Neural progenitor cell (in vitro differentiated cells): Measurements from ENCODE around the gene ORM1. TPM values are rescaled to one million over a fixed set of nuclear protein-coding genes. Genes with fewer than 3 reads are reported as not detected.

Source experiments
- DNase-seq: peaks from one replicate; pipeline ENCODE4 v3.0.0-alpha.2; 2016; ENCODE audit warnings: low spot score
- H2AFZ ChIP-seq: fragments of 200-600 bp; sonication (generic); replicated peaks from 2 replicates; pipeline ENCODE4 v1.6.1; 2016; ENCODE audit warnings: antibody characterized with exemption
- H3F3A ChIP-seq: fragments of 200-600 bp; sonication (generic); 2 replicates; pipeline ENCODE4 v1.6.1; 2016; ENCODE audit warnings: antibody characterized with exemption, low read depth
- H3K27ac ChIP-seq: fragments of 200-600 bp; sonication (generic); 2 replicates; pipeline ENCODE4 v1.5.1; 2016; ENCODE audit warnings: mild to moderate bottlenecking
- H3K27me3 ChIP-seq: fragments of 200-600 bp; sonication (generic); 2 replicates; pipeline ENCODE4 v1.6.1; 2016; ENCODE audit warnings: mild to moderate bottlenecking, moderate library complexity
- H3K36me3 ChIP-seq: fragments of 200-600 bp; sonication (generic); 2 replicates; pipeline ENCODE4 v1.5.1; 2016
- H3K4me1 ChIP-seq: fragments of 200-600 bp; sonication (generic); 2 replicates; pipeline ENCODE4 v1.6.1; 2016; ENCODE audit warnings: mixed run types
- H3K4me2 ChIP-seq: fragments of 200-600 bp; sonication (generic); 2 replicates; pipeline ENCODE4 v1.6.1; 2016
- H3K4me3 ChIP-seq: fragments of 200-600 bp; sonication (generic); 2 replicates; pipeline ENCODE4 v1.5.1; 2016
- H3K79me2 ChIP-seq: fragments of 200-600 bp; sonication (generic); 2 replicates; pipeline ENCODE4 v1.6.1; 2016; ENCODE audit warnings: low read depth
- H3K9ac ChIP-seq: fragments of 200-600 bp; sonication (generic); 2 replicates; pipeline ENCODE4 v1.6.1; 2016
- H3K9me3 ChIP-seq: fragments of 200-600 bp; sonication (generic); 2 replicates; pipeline ENCODE4 v1.5.1; 2016; ENCODE audit warnings: low read depth
- H4K20me1 ChIP-seq: fragments of 200-600 bp; sonication (generic); 2 replicates; pipeline ENCODE4 v1.6.1; 2016; ENCODE audit warnings: low read depth
- H3K27ac Mint-ChIP-seq: 3 replicates; pipeline ENCODE4 v1.8.0; 2021; ENCODE audit warnings: mixed read lengths
- H3K27me3 Mint-ChIP-seq: 2 replicates; pipeline ENCODE4 v1.8.0; 2022; ENCODE audit warnings: low read depth, mild to moderate bottlenecking, inconsistent platforms, moderate library complexity, mixed read lengths; ENCODE audit not compliant: insufficient read depth
- H3K36me3 Mint-ChIP-seq: 3 replicates; pipeline ENCODE4 v1.8.0; 2021; ENCODE audit warnings: mixed read lengths
- H3K4me1 Mint-ChIP-seq: 3 replicates; pipeline ENCODE4 v1.8.0; 2021; ENCODE audit warnings: mixed read lengths
- H3K4me3 Mint-ChIP-seq: 3 replicates; pipeline ENCODE4 v1.8.0; 2021; ENCODE audit warnings: mild to moderate bottlenecking, moderate library complexity, mixed read lengths
- H3K9me3 Mint-ChIP-seq: 3 replicates; pipeline ENCODE4 v1.8.0; 2020; ENCODE audit warnings: mixed read lengths
- EZH2 ChIP-seq: fragments of 200-600 bp; sonication (generic); IDR thresholded peaks from 2 replicates; pipeline ENCODE4 v1.6.1; 2017; ENCODE audit warnings: antibody characterized with exemption, mild to moderate bottlenecking, moderate library complexity
- EZH2phosphoT487 ChIP-seq: fragments of 200-600 bp; sonication (generic); IDR thresholded peaks from 2 replicates; pipeline ENCODE4 v1.6.1; 2017; ENCODE audit warnings: antibody characterized with exemption
- total RNA-seq: library from RNA; depleted of rRNA; stranded (reverse); fragments of >200 nt; gene quantifications from 2 replicates; pipeline ENCODE4 v1.2.3, GENCODE V29; 2015; ENCODE audit warnings: low replicate concordance
- TF ChIP-seq, protein P1 (sequence below): fragments of 200-600 bp; sonication (generic); IDR thresholded peaks from 2 replicates; pipeline ENCODE4 v1.5.1; 2017; ENCODE audit warnings: antibody characterized with exemption, mild to moderate bottlenecking

The ORM1 gene
- total RNA-seq, 1 donor from 2014 or later = not detected

DNA sequence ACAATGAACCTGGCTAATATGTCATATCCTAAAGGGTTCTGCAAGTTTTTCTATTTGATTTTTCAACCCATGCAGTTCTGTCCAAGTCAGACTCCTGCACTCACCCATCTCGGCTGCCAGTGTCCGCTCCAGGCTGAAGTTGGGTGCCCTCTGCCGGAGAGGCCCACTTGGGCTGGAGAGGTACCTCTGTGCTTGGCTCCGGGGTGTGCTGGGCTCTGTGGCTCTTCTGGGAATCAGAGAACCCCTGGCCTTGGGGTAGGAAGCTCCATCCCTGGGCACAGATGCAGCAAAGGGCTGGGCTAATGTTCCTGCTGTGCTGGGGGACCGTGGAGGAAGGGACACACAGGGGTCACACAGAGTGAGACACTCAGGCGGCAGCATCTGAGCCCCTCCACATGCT, 32.9 kb downstream of the ORM1 start:
- TF ChIP-seq EZH2 = no peak
- TF ChIP-seq, protein P1, sequence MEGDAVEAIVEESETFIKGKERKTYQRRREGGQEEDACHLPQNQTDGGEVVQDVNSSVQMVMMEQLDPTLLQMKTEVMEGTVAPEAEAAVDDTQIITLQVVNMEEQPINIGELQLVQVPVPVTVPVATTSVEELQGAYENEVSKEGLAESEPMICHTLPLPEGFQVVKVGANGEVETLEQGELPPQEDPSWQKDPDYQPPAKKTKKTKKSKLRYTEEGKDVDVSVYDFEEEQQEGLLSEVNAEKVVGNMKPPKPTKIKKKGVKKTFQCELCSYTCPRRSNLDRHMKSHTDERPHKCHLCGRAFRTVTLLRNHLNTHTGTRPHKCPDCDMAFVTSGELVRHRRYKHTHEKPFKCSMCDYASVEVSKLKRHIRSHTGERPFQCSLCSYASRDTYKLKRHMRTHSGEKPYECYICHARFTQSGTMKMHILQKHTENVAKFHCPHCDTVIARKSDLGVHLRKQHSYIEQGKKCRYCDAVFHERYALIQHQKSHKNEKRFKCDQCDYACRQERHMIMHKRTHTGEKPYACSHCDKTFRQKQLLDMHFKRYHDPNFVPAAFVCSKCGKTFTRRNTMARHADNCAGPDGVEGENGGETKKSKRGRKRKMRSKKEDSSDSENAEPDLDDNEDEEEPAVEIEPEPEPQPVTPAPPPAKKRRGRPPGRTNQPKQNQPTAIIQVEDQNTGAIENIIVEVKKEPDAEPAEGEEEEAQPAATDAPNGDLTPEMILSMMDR = no peak
- TF ChIP-seq EZH2phosphoT487 = no peak
- no peak for DNase-seq
- no peaks in the 10 kb centered on the region for H3K79me2 ChIP-seq
- H3K27ac Mint-ChIP-seq = no peak overlapping the region
- no peaks in the 10 kb centered on the region for H3K36me3 ChIP-seq
- H3K9ac ChIP-seq = no peak overlapping the region
- H3K4me1 ChIP-seq = no peaks in the 10 kb centered on the region
- H3K4me3 ChIP-seq = no peak overlapping the region
- H3K9me3 ChIP-seq = no peaks in the 10 kb centered on the region
- no peaks in the 10 kb centered on the region for H3F3A ChIP-seq
- peaks cover 21% of the 10 kb centered on the region for H3K36me3 Mint-ChIP-seq
- H2AFZ ChIP-seq = no peak overlapping the region
- H4K20me1 ChIP-seq = no peaks in the 10 kb centered on the region
- no peak overlapping the region for H3K4me2 ChIP-seq
- H3K27ac ChIP-seq = no peak overlapping the region
- H3K9me3 Mint-ChIP-seq = no peaks in the 10 kb centered on the region
- H3K27me3 Mint-ChIP-seq = peaks cover 7% of the 10 kb centered on the region
- H3K4me1 Mint-ChIP-seq = no peaks in the 10 kb centered on the region
- no peak overlapping the region for H3K4me3 Mint-ChIP-seq
- no peaks in the 10 kb centered on the region for H3K27me3 ChIP-seq

DNA sequence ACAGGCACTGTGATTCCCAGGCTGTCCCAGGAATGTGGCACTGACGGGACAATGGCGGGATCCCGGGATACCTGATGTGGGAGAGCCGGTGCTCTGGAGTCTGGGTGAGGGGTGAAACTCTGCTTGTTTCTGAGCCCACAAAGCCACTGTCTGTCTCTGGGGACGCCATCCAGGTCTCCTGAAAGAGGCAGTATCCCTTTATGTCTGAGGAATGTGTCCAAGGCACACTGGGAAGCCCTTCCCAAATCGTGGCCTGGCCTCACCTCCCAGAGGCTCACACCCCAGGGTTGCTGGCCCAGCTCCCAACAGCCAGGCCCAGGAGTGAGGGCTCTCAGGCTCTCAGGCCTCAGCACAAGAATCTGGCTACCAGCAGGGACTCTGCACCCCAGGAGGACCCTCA, 33.9 kb downstream of the ORM1 start:
- peaks cover 28% of the 10 kb centered on the region for H3K36me3 Mint-ChIP-seq
- no peaks in the 10 kb centered on the region for H3K36me3 ChIP-seq

DNA sequence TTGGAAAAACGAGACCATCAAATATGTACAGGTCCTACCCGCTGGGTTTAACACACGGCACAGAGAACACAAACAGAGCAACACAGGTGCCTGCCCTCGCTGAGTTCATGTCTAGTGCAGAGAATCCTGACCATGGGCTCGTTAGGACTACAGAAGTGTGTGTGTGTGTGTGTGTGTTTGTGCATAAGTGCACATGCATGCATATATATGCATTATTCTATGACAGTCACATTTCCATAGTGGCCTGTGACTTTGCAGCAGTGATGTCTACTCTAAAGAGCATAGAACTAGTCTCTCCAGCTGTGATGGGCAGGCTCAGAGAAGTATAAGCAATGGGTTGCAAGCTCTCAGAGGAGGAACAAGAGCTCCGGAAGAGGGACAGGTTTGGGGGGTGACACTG, 34.5 kb downstream of the ORM1 start:
- DNase-seq = no peak
- Histone ChIP-seq H3K27ac (no peak overlapping the region), H3K27me3 (no peaks in the 10 kb centered on the region), H3K4me3 (no peak overlapping the region), H3F3A (no peaks in the 10 kb centered on the region), H2AFZ (no peak overlapping the region), H3K4me1 (no peaks in the 10 kb centered on the region), H4K20me1 (no peaks in the 10 kb centered on the region), H3K4me2 (no peak overlapping the region), H3K9ac (no peak overlapping the region), H3K9me3 (no peaks in the 10 kb centered on the region), H3K36me3 (no peaks in the 10 kb centered on the region), H3K79me2 (no peaks in the 10 kb centered on the region)
- no peaks in the 10 kb centered on the region for H3K4me1 Mint-ChIP-seq
- H3K36me3 Mint-ChIP-seq = peaks cover 25% of the 10 kb centered on the region
- no peak overlapping the region for H3K4me3 Mint-ChIP-seq
- peak overlapping the region; percentile 62 for H3K27ac Mint-ChIP-seq
- no peaks in the 10 kb centered on the region for H3K9me3 Mint-ChIP-seq
- H3K27me3 Mint-ChIP-seq = peaks cover 10% of the 10 kb centered on the region
- TF ChIP-seq, protein P1 = no peak
- TF ChIP-seq EZH2 = no peak
- TF ChIP-seq EZH2phosphoT487 = no peak

More for the DNA sequence above, 33.9 kb downstream of the ORM1 start:
- Histone ChIP-seq H3K9ac (no peak overlapping the region), H3K27ac (no peak overlapping the region), H3K79me2 (no peaks in the 10 kb centered on the region), H3K9me3 (no peaks in the 10 kb centered on the region), H3K4me2 (no peak overlapping the region), H3F3A (no peaks in the 10 kb centered on the region), H3K4me1 (no peaks in the 10 kb centered on the region), H4K20me1 (no peaks in the 10 kb centered on the region), H3K27me3 (no peaks in the 10 kb centered on the region), H2AFZ (no peak overlapping the region), H3K4me3 (no peak overlapping the region)
- H3K4me1 Mint-ChIP-seq = no peaks in the 10 kb centered on the region
- peak overlapping the region; percentile 63 for H3K27ac Mint-ChIP-seq
- H3K27me3 Mint-ChIP-seq = peaks cover 8% of the 10 kb centered on the region
- TF ChIP-seq, protein P1 = no peak
- no peak for TF ChIP-seq EZH2
- no peak for TF ChIP-seq EZH2phosphoT487
- DNase-seq = no peak
- no peak overlapping the region for H3K4me3 Mint-ChIP-seq
- H3K9me3 Mint-ChIP-seq = no peaks in the 10 kb centered on the region
